OCI-LY1 (cell line): ENCODE data around the gene SLC29A2.
"Not testable (repeated sequence)": the region's sequence is repeated elsewhere in the genome, so short reads cannot be mapped to it uniquely, and the experiment has no call there.

Source experiments
- H2AFZ ChIP-seq: fragments of 200-600 bp; sonication (generic), shearing (Covaris generic); 2 replicates; pipeline ENCODE4 v1.6.0; 2014; ENCODE audit warnings: antibody characterized with exemption, mild to moderate bottlenecking, low read length
- H3F3A ChIP-seq: fragments of 200-600 bp; sonication (generic), shearing (Covaris generic); 2 replicates; pipeline ENCODE4 v1.6.0; 2014; ENCODE audit warnings: mild to moderate bottlenecking, antibody characterized with exemption, low read length, moderate library complexity; ENCODE audit not compliant: insufficient read depth
- H3K27ac ChIP-seq: fragments of 200-600 bp; sonication (generic); 2 replicates; pipeline ENCODE4 v1.5.1; 2014; ENCODE audit warnings: low read length, mixed run types, mild to moderate bottlenecking, low read depth; ENCODE audit not compliant: poor library complexity, severe bottlenecking
- H3K27me3 ChIP-seq: fragments of 200-600 bp; sonication (generic); 2 replicates; pipeline ENCODE4 v1.6.0; 2014; ENCODE audit warnings: antibody characterized with exemption, mild to moderate bottlenecking, low read length, moderate library complexity; ENCODE audit not compliant: insufficient read depth
- H3K36me3 ChIP-seq: fragments of 200-600 bp; sonication (generic); 2 replicates; pipeline ENCODE4 v1.6.1; 2014; ENCODE audit warnings: mild to moderate bottlenecking, antibody characterized with exemption, low read length, moderate library complexity, mixed read lengths; ENCODE audit not compliant: insufficient read depth
- H3K4me1 ChIP-seq: fragments of 200-600 bp; sonication (generic); 2 replicates; pipeline ENCODE4 v1.5.1; 2014; ENCODE audit warnings: mild to moderate bottlenecking, low read length, moderate library complexity; ENCODE audit not compliant: insufficient read depth, severe bottlenecking
- H3K4me2 ChIP-seq: fragments of 200-600 bp; sonication (generic), shearing (Covaris generic); 2 replicates; pipeline ENCODE4 v1.6.1; 2014; ENCODE audit warnings: low read length
- H3K4me3 ChIP-seq: fragments of 200-600 bp; sonication (generic); 2 replicates; pipeline ENCODE4 v1.5.1; 2014; ENCODE audit warnings: low read length, low read depth, mild to moderate bottlenecking, mixed read lengths; ENCODE audit not compliant: poor library complexity, severe bottlenecking
- H3K79me2 ChIP-seq: fragments of 200-600 bp; shearing (Covaris generic); 2 replicates; pipeline ENCODE4 v1.6.1; 2016; ENCODE audit warnings: mixed run types, low read length, mixed read lengths; ENCODE audit not compliant: insufficient read depth
- H3K9ac ChIP-seq: fragments of 200-600 bp; sonication (generic), shearing (Covaris generic); 2 replicates; pipeline ENCODE4 v1.6.1; 2014; ENCODE audit warnings: mild to moderate bottlenecking, low read length, mixed read lengths
- H3K9me2 ChIP-seq: fragments of 200-600 bp; sonication (generic), shearing (Covaris generic); 2 replicates; pipeline ENCODE4 v1.6.1; 2014; ENCODE audit warnings: low read depth, mild to moderate bottlenecking, low read length, mixed read lengths
- H3K9me3 ChIP-seq: fragments of 200-600 bp; shearing (Covaris generic); 2 replicates; pipeline ENCODE4 v1.6.1; 2014; ENCODE audit warnings: low read length, mixed read lengths
- H4K20me1 ChIP-seq: fragments of 200-600 bp; sonication (generic), shearing (Covaris generic); 2 replicates; pipeline ENCODE4 v1.6.0; 2016; ENCODE audit warnings: mild to moderate bottlenecking, low read length; ENCODE audit not compliant: insufficient read depth
- CTCF ChIP-seq: fragments of 200-600 bp; sonication (generic), shearing (Covaris generic); IDR thresholded peaks from 2 replicates; pipeline ENCODE4 v1.5.1; 2017; ENCODE audit warnings: mild to moderate bottlenecking, antibody characterized with exemption, low read length, moderate library complexity, mixed read lengths
- EZH2 ChIP-seq: fragments of 200-600 bp; sonication (generic), shearing (Covaris generic); IDR thresholded peaks from 2 replicates; pipeline ENCODE4 v1.8.0; 2017; ENCODE audit warnings: borderline replicate concordance, mixed run types, mild to moderate bottlenecking, antibody characterized with exemption, low read length, moderate library complexity, mixed read lengths

Gene SLC29A2

GRCh38 chr11:66386171-66387069 is 14.9 kb upstream of the SLC29A2 start:
- H3K4me1 ChIP-seq, result peaks cover 7% of the 10 kb centered on the region
- no peaks in the 10 kb centered on the region for H3K79me2 ChIP-seq
- no peak overlapping the region for H2AFZ ChIP-seq
- no peaks in the 10 kb centered on the region for H3K9me3 ChIP-seq
- peak overlapping the region; percentile 1 for H3K4me3 ChIP-seq
- H3F3A ChIP-seq, result no peaks in the 10 kb centered on the region; the same call in 1 of the 2 replicates
- H4K20me1 ChIP-seq, result no peaks in the 10 kb centered on the region
- peak overlapping the region; percentile 36 for H3K4me2 ChIP-seq
- H3K9me2 ChIP-seq, result no peaks in the 10 kb centered on the region
- TF ChIP-seq CTCF, result peak; percentile 89
- no peak for TF ChIP-seq EZH2
- H3K27me3 ChIP-seq, result no peaks in the 10 kb centered on the region
- H3K9ac ChIP-seq, result 0 out of 2 replicates have a peak overlapping the region, but pooled peaks have one; percentile 6
- H3K27ac ChIP-seq, result no peak overlapping the region
- no peaks in the 10 kb centered on the region for H3K36me3 ChIP-seq

- not testable (repeated sequence) for H3K9me3 ChIP-seq, H3K79me2 ChIP-seq, H3K4me2 ChIP-seq, H2AFZ ChIP-seq, H3K27me3 ChIP-seq, H3K27ac ChIP-seq, H3K9me2 ChIP-seq, H3K4me3 ChIP-seq, H3K4me1 ChIP-seq, H3F3A ChIP-seq, H3K9ac ChIP-seq, H3K36me3 ChIP-seq, H4K20me1 ChIP-seq
Observed at GRCh38 chr11:66384316-66384715, 12.8 kb upstream of the SLC29A2 start.

GRCh38 chr11:66380264-66380663 is 8.7 kb upstream of the SLC29A2 start:
- not testable (repeated sequence) for H3K4me3 ChIP-seq, H3K27me3 ChIP-seq, H3K9me2 ChIP-seq, H3K9ac ChIP-seq, H3K4me2 ChIP-seq, H2AFZ ChIP-seq, H4K20me1 ChIP-seq, H3K4me1 ChIP-seq, H3K27ac ChIP-seq, H3K9me3 ChIP-seq, H3K79me2 ChIP-seq, H3F3A ChIP-seq, H3K36me3 ChIP-seq

- H3K79me2 ChIP-seq, H3K9me3 ChIP-seq, H3F3A ChIP-seq, H4K20me1 ChIP-seq, H2AFZ ChIP-seq, H3K27me3 ChIP-seq, H3K4me2 ChIP-seq, H3K9me2 ChIP-seq, H3K4me3 ChIP-seq, H3K27ac ChIP-seq, H3K9ac ChIP-seq: not testable (repeated sequence)
- H3K4me1 ChIP-seq, result peaks cover 21% of the 10 kb centered on the region
- H3K36me3 ChIP-seq, result peaks cover 17% of the 10 kb centered on the region
Observed at GRCh38 chr11:66373690-66374287, 2.2 kb upstream of the SLC29A2 start.
